CD4-positive, alpha-beta T cell treated with Interleukin-4 for 1 hour (primary cell): Measurements from ENCODE around the gene WDFY3.

Experiments used
- DNase-seq, 2 donors: peaks; one replicate each; pipeline ENCODE4 v3.0.0-alpha.2; 2020 to 2022

WDFY3 gene

GRCh38 chr4:84944947-84945346, 21.5 kb downstream of the WDFY3 start:
- no peak for DNase-seq

DNA sequence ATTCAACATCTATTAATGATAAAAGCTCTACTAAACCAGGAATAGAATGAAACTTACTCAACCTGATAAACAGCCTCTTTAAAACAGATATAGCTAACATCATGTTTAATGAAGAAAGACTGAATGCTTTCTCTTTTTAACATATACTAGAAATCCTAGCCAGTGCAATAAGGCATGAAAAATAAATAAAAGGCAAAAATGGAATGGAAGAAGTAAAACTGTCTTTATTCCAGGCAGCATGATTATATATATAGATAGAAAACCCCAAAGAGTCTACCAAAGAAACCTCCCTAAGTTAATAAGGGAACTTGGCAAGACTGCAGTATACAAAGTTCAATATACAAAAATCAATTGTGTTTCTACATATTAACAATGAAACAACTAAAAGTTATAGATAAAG, 25.5 kb downstream of the WDFY3 start:
- DNase-seq: no peak

DNA sequence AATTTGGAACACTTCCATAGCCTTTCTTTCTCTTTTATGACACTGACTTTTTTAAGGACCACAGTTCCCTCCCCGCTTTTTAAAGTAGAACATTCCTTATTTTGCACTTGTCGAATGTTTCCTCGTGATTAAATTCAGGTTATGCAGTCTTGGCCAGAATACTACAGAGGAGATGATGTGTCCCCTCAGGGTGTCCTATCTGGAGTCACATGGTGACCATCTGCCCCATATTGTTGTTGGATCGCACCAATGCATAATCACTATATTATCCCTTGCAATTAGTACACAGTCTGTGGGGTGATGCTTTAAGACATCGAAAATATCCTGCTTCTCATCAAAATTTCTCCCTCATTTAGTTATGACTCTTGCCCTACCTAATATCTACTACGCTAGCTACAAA, 27.4 kb downstream of the WDFY3 start:
- DNase-seq: no peak

- no peak for DNase-seq
These were observed 28.2 kb downstream of the WDFY3 start for GRCh38 chr4:84938316-84938715.

GRCh38 chr4:84937381-84937977, 29.0 kb downstream of the WDFY3 start:
- DNase-seq: no peak

DNA sequence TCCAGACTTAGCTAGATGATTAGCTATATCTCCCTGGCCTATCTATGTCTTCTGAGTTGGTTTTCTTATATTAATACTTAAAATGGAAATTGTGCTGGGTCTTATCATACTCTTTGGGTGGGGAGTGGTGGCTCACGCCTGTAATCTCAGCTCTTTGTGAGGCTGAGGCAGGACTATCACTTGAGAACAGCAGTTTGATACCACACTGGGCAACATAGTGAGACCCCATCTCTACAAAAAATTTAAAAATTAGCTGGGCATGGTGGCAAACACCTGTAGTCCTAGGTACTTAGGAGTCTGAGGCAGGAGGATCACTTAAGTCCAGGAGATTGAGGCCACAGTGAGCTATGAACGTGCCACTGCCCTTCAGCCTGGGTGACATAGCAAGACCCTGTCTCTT, 30.4 kb downstream of the WDFY3 start:
- DNase-seq: no peak

DNA sequence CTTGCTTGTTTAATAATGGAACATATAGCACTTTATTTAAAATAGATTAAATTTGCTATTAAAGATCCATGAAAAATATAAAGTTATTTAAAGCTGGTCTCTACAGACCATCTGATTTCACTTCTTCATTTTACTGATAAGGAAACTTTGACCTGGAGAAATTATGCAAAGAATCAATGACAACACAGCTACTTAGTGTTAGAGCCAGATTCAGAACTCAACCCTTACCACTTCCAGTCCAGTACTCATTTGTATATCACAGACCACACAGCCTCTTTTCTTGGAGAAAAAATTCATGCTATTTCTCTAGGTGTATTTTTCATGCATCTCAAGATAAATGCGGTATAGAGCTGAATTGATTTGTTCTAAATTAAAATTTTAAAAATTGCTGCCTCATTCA, 34.0 kb downstream of the WDFY3 start:
- no peak for DNase-seq

DNA sequence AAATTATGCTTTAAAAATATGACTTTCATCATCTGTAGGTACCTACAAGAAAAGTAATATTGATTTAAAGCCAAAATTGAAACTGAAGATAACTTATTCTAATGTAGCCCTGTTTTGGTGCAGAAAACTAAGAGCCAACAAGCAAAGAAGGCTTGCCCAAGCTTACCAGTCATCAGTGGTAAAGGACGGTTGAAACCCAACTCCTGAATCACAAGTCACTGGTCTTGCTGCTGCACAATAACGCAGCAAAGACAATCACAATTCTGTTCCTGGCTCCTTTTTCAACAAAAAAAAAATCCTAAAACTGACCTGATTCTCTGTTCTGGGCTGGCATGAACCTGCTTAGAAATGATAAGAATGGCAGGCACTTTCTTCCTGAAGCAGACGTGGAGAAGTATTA, 34.5 kb downstream of the WDFY3 start:
- DNase-seq: no peak

DNA sequence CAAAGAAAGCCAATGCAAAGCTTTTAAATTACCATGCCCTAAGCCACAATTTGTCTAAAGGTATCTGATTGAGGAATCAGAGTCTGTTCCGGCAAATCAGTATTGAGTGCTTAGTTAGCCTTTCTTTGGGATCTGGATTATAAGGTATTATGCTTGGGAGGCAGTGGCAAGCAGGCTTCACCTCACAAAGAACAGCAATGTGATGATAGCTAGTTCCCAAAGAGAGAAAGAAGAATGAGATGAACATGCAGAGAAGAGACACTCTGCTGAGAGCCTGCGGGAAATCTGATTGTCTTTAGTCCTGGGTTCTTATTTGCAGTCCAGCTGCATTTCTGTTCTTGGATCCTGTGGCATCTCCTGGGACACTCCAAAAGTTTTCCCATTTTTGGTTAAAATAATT, 35.2 kb downstream of the WDFY3 start:
- no peak for DNase-seq

GRCh38 chr4:84928089-84928488, 38.4 kb downstream of the WDFY3 start:
- no peak for DNase-seq

GRCh38 chr4:84927428-84927827, 39.1 kb downstream of the WDFY3 start:
- DNase-seq: no peak

DNA sequence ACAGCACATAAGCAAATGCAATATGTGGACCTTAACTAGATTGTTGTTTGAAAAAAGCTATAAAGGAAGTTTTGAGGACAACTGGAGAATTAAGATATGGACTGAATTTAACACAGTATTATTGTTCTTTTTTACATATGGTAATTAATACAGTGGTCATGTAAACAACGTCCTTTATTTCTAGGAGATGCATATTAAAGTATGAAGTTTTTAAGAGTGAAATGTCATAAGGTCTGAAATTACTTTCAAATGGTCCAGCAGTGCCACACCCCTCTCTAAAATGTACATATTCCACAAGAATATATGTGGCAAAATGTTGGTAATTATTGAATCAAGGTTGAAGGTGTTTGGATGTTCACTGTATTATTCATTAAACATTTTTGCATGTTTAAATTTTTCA, 40.9 kb downstream of the WDFY3 start:
- no peak for DNase-seq

- DNase-seq: no peak
These were observed 42.1 kb downstream of the WDFY3 start for GRCh38 chr4:84924434-84924833.

- no peak for DNase-seq
These were observed 45.9 kb downstream of the WDFY3 start for GRCh38 chr4:84920617-84921016.

- no peak for DNase-seq
These were observed 48.5 kb downstream of the WDFY3 start for GRCh38 chr4:84917869-84918600.

GRCh38 chr4:84917086-84917821, 49.2 kb downstream of the WDFY3 start:
- DNase-seq: no peak

DNA sequence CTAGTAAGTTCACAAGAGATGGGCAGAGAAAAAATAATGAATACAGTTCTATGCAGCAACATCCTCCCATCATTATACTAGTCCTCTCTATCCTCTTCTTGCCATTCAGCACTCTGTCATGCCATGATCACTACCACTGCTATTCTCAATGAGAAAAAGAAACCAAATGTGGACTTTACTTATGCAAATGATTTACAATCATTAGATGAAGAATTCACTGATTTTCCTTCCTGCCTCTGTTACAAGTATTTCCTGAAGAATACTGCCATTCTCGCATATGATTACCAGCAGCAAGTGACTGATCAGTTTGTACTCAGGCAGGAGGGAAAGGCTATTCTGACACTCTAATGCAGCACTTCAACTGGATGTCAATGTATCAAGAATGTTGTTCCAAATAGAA, 50.3 kb downstream of the WDFY3 start:
- no peak for DNase-seq

DNA sequence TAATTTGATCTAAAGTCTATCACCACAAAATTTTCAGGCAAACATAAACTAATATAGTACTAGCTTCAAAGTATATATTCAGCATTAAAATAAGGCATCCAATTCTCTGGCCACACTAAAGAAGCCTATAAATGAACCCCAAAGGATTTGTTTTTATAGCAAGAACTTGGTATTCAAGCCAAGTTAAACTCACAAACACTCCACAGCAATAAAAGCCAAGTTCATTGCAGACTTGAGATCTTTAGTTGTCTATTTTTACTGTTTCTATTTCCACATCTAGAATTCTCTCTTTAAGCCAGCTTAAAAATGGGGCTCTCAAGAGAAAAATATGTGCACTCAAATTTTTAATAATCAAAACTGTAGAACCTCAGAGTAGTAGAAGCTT, 51.1 kb downstream of the WDFY3 start:
- no peak for DNase-seq

DNA sequence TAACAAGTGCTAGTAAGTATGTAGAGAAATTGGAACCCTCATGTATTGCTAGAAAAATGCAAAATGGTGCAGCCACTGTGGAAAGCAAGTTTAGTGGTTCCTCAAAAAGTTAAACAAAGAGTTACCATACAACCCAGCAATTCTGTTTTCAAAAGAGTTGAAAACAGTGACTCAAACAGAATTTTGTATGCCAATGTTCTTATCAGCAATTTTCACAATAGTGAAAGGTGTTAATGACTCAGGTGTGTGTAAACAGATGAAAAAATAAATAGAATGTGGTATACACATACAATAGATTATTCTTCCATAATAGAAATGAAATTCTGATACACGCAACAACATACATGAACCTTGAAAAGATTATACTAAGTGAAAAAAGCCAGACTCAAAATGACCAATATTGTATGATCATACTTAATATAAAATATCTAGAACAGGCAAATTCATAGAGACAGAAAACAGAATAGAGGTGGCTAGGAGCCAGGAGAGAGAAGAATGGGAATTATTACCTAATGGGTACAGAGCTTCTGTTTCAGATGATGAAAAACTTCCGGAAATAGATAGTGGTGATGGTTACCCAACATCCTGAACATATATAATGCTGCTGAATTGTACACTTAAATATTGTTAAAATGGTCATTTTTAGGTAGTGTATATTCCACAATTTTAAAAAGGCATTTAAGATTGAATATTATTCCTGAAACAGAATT, 51.6 kb downstream of the WDFY3 start:
- DNase-seq: no peak

DNA sequence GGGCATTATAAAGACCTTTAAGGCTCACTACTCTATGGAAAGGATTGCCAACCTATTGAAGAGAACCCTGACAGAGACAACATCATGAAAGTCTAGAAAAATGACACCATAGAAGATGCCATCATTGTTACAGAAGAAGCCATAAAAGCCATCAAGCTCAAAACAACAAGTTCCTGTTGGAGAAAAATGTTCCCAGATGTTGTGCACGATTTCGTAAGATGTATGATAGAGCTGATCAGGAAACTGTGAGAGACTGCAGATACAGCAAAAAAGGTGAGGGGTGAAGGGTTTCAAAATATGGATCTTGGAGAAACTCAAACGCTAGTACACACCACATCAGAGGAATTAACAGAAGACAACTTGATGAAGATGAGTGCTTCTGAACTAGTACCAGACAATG, 53.3 kb downstream of the WDFY3 start:
- no peak for DNase-seq

- no peak for DNase-seq
These were observed 53.7 kb downstream of the WDFY3 start for GRCh38 chr4:84912741-84913140.

DNA sequence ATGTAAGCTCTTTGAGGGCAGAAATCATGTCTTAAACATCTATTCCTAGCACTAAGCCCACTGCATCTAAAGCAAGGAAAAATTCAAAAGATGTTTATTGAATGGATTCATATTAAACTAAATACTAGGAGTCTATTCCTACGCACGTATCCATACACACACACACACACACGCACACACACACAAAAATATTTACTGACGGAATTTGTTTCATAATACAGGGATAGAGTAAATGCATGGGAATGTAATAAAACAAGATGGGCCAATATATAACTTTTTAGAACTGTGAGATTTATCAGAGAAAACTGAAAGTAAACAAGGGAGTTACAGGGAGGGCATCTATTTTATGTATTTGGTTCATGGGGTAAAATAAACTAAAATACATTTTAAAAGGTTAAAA, 57.6 kb downstream of the WDFY3 start:
- DNase-seq: no peak

DNA sequence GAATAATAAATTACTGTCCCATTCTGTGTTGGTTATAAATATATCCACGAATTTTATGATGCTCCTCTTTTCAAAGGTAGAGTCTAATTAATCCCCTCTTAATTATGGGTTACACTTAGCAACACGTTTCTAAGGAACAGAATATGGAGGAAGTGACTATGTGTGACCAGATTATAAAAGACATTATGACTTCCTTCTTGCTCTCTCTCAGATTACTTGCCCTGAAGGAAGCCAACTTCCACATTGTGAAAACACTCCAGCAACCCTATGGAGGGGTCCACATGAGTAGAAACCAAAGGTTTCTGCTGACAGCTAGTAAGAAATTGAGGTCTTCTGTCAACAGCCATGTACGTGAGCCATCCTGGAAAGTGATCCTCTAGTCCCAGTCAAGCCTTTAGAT, 59.3 kb downstream of the WDFY3 start:
- DNase-seq: no peak

DNA sequence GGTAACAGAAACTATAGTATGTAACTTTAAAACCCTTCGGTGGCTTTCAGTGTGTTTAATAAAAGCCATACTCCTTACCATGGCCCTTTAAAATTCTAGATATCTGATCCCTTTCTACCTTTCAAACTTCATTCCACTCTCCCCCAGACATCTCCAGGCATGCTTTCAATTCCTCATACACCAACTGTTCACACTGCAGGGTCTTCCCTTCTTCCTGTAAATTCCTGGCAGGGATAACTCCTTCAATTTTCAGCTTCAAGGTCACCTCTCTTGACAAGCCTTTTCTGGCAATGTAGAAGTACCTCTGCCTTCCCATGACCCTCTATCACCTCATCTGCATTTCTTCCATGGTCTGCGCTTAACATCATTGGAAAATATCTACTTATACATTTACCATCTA, 60.8 kb downstream of the WDFY3 start:
- no peak for DNase-seq
